ENCODE data around the gene WDR47.
"Not testable (repeated sequence)": the region's sequence is repeated elsewhere in the genome, so short reads cannot be mapped to it uniquely, and the experiment has no call there.

WDR47 gene

GRCh38 chr1:109069294-109069693, 27.4 kb upstream of the WDR47 start:
- H3K9me3 Mint-ChIP-seq = no peaks in the 10 kb centered on the region
- ATAC-seq (ENCODE audit: low read depth) = no peak
- no peak overlapping the region for H3K27ac Mint-ChIP-seq
- no peak for DNase-seq (ENCODE audit: low spot score in 2 of 2)
- H3K4me1 Mint-ChIP-seq = peaks cover 3% of the 10 kb centered on the region
- no peak overlapping the region for H3K4me3 Mint-ChIP-seq
- no peaks in the 10 kb centered on the region for H3K27me3 Mint-ChIP-seq
- H3K36me3 Mint-ChIP-seq = peaks cover 21% of the 10 kb centered on the region

GRCh38 chr1:109067883-109068282, 26.0 kb upstream of the WDR47 start:
- ATAC-seq (ENCODE audit: low read depth) (no peak), DNase-seq (ENCODE audit: low spot score in 2 of 2) (no peak)
- H3K27ac Mint-ChIP-seq = no peak overlapping the region
- H3K4me1 Mint-ChIP-seq = peaks cover 2% of the 10 kb centered on the region
- no peaks in the 10 kb centered on the region for H3K27me3 Mint-ChIP-seq
- no peak overlapping the region for H3K4me3 Mint-ChIP-seq
- H3K9me3 Mint-ChIP-seq = no peaks in the 10 kb centered on the region
- H3K36me3 Mint-ChIP-seq = peaks cover 19% of the 10 kb centered on the region

DNA sequence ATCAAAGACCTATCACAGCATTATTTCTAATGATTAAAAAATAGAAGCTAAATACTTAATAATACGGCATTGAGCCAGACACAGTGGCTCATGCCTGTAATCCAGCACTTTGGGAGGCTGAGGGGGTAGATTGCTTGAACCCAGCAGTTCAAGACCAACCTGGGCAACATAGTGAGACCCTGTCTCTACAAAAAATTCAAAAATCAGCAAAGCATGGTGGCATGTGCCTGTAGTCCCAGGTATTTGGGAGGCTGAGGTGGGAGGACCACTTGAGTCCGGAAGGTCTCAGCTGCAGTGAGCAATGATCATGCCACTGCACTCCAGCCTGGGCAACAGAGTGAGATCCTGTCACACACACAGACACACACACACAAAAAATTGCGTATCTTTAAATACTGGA, 23.2 kb upstream of the WDR47 start:
- DNase-seq (ENCODE audit: low spot score in 2 of 2) (no peak), ATAC-seq (ENCODE audit: low read depth) (no peak)
- no peaks in the 10 kb centered on the region for H3K4me1 Mint-ChIP-seq
- peaks cover 13% of the 10 kb centered on the region for H3K36me3 Mint-ChIP-seq
- no peak overlapping the region for H3K27ac Mint-ChIP-seq
- H3K27me3 Mint-ChIP-seq = no peaks in the 10 kb centered on the region
- H3K4me3 Mint-ChIP-seq = no peak overlapping the region
- no peaks in the 10 kb centered on the region for H3K9me3 Mint-ChIP-seq

DNA sequence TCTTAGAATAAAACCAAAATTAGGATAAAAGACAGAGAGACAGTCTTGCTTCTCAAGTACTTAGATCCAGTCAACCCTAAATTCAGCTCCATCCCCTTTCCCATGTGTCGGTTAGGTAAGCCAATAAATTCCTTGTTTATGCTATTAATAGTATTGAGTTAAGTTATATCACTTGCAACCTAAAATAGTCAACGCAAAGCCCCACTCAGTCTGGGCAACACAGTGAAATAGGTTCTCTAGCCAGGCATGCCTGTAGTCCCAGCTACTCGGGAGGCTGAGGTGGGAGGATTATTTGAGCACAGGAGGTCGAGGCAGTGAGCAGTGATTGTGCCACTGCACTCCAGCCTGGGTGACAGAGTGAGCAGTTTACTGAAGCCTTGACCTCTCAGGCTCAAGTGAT, 19.3 kb upstream of the WDR47 start:
- DNase-seq (ENCODE audit: low spot score in 2 of 2) = no peak
- no peak overlapping the region for H3K27ac Mint-ChIP-seq
- H3K4me3 Mint-ChIP-seq = no peak overlapping the region
- H3K9me3 Mint-ChIP-seq = no peaks in the 10 kb centered on the region
- peaks cover 2% of the 10 kb centered on the region for H3K27me3 Mint-ChIP-seq
- peaks cover 6% of the 10 kb centered on the region for H3K36me3 Mint-ChIP-seq
- H3K4me1 Mint-ChIP-seq = no peaks in the 10 kb centered on the region
- ATAC-seq (ENCODE audit: low read depth) = no peak

DNA sequence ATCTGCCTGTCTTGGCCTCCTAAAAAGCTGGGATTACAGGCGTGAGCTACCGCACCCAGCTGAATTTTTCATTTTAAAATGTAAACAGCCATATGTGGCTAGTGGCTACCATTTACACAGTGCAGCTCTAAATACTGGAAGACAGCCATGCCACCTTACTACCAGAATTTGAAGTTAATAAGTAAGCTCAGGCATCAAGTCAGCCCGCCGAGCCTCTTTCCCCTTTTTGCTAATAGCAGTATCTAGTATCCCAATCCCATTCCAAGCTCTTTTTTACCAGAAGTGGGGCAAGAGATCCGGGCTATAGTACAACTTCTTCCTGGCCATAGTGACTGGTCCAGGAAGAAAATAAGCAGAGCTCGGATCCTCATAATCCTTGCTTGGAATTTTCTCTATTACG, 18.8 kb upstream of the WDR47 start:
- H3K4me1 Mint-ChIP-seq = no peaks in the 10 kb centered on the region
- H3K36me3 Mint-ChIP-seq = peaks cover 6% of the 10 kb centered on the region
- ATAC-seq (ENCODE audit: low read depth) (no peak), DNase-seq (ENCODE audit: low spot score in 2 of 2) (no peak)
- H3K27ac Mint-ChIP-seq = no peak overlapping the region
- no peak overlapping the region for H3K4me3 Mint-ChIP-seq
- H3K9me3 Mint-ChIP-seq = no peaks in the 10 kb centered on the region
- H3K27me3 Mint-ChIP-seq = peaks cover 2% of the 10 kb centered on the region

DNA sequence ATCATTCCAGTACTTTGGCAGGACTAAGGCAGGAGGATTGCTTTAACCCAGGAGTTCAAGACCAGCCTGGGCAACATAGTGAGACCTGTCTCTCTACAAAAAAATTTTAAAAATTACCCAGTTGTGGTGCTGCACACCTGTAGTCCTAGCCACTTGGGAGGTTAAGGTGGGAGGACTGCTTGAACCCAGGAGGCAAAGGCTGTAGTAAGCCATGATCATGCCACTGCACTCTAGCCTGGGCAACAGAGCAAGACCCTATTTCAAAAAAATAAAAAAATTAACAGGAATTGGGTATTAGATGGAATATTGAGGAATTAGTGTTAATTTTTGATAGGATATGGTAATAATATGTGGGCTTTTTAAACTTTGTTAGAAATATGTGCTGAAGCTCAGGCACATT, 17.1 kb upstream of the WDR47 start:
- ATAC-seq (ENCODE audit: low read depth) (no peak), DNase-seq (ENCODE audit: low spot score in 2 of 2) (no peak)
- peaks cover 2% of the 10 kb centered on the region for H3K27me3 Mint-ChIP-seq
- no peak overlapping the region for H3K27ac Mint-ChIP-seq
- no peaks in the 10 kb centered on the region for H3K36me3 Mint-ChIP-seq
- no peaks in the 10 kb centered on the region for H3K4me1 Mint-ChIP-seq
- no peaks in the 10 kb centered on the region for H3K9me3 Mint-ChIP-seq
- no peak overlapping the region for H3K4me3 Mint-ChIP-seq

DNA sequence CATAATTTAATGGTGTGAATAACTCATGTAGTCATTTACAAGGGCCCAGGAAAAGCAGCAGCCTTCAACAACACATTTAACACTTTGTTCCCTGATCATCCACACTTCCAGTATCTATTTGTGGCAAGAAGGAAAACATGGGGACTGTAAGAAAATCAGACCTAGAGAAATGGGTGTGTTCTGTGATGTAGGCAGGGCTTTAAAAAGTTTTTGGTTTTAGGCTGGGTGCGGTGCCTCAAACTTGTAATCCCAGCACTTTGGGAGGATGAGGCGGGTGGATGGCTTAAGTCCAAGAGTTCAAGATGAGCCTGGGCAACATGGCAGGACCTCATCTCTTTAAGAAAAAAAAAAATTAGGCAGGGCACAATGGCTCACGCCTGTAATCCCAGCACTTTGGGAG, 14.2 kb upstream of the WDR47 start:
- no peaks in the 10 kb centered on the region for H3K9me3 Mint-ChIP-seq
- no peak overlapping the region for H3K4me3 Mint-ChIP-seq
- DNase-seq (ENCODE audit: low spot score in 2 of 2) = no peak
- no peak overlapping the region for H3K27ac Mint-ChIP-seq
- no peaks in the 10 kb centered on the region for H3K36me3 Mint-ChIP-seq
- no peak for ATAC-seq (ENCODE audit: low read depth)
- no peaks in the 10 kb centered on the region for H3K4me1 Mint-ChIP-seq
- peaks cover 2% of the 10 kb centered on the region for H3K27me3 Mint-ChIP-seq

DNA sequence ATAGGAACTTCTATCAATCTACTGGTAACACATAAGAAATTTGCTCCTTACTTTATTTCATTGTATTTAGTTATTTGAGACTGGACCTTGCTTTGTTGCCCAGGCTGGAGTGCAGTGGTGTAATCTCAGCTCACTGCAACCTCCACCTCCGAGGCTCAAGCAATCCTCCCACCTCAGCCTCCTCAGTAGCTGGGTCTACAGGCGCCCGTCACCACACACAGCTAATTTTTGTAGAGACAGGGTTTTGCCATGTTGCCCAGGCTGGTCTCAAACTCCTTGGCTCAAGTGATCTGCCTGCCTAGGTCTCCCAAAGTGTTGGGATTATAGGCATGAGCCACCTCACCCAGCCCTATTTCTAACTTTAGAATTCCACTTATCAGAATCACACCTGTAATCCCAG, 10.2 kb upstream of the WDR47 start:
- not testable (repeated sequence) for H3K4me3 Mint-ChIP-seq; H3K4me1 Mint-ChIP-seq; H3K9me3 Mint-ChIP-seq; H3K36me3 Mint-ChIP-seq; H3K27me3 Mint-ChIP-seq; DNase-seq (ENCODE audit: low spot score in 2 of 2); H3K27ac Mint-ChIP-seq; ATAC-seq (ENCODE audit: low read depth)

DNA sequence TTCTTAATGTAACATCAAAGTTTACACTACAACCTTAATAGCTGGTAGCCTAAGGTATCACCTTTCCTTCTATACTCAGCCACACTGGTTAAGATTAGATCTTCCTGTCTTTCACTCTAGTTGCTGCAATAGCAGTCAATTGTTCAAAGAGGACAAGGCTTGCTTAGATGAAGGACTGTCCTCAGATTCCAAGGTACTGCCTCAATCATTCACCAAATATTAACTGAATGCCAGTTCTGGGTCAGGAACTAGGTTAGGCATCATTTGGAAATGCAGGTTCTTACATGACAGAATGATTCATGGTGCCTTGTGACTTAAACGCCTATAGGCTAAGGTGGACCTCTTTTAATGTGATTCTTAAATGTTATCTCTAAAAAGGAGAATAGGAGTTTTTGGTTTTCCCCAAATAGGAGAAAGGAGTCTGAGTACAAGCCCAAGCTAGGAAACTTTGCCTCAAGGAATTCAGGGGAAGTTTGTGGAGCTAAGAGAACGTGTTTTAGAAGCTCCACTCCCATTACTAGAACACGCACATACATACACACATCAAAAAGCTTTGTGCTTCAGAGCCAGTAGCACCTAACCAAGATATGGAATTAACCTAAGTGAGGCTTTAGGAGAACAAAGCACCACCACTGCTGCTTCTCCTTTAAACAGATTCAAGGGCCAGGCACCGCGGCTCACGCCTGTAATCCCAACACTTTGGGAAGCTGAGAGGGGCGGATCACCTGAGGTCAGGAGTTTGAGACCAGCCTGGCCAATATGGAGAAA, 8.5 kb upstream of the WDR47 start:
- DNase-seq (ENCODE audit: low spot score in 2 of 2) = no peak
- Mint-ChIP-seq H3K27ac (no peak overlapping the region), H3K9me3 (no peaks in the 10 kb centered on the region), H3K36me3 (no peaks in the 10 kb centered on the region), H3K4me1 (no peaks in the 10 kb centered on the region), H3K27me3 (no peaks in the 10 kb centered on the region), H3K4me3 (no peak overlapping the region)
- no peak for ATAC-seq (ENCODE audit: low read depth)

GRCh38 chr1:109048335-109048734, 6.4 kb upstream of the WDR47 start:
- ATAC-seq (ENCODE audit: low read depth) (no peak), DNase-seq (ENCODE audit: low spot score in 2 of 2) (no peak)
- no peak overlapping the region for H3K27ac Mint-ChIP-seq
- H3K36me3 Mint-ChIP-seq = no peaks in the 10 kb centered on the region
- H3K9me3 Mint-ChIP-seq = no peaks in the 10 kb centered on the region
- no peaks in the 10 kb centered on the region for H3K4me1 Mint-ChIP-seq
- H3K27me3 Mint-ChIP-seq = no peaks in the 10 kb centered on the region
- H3K4me3 Mint-ChIP-seq = no peak overlapping the region

- no peak for ATAC-seq (ENCODE audit: low read depth)
- no peak overlapping the region for H3K4me3 Mint-ChIP-seq
- no peaks in the 10 kb centered on the region for H3K9me3 Mint-ChIP-seq
Measured at GRCh38 chr1:109047339-109047738, 5.4 kb upstream of the WDR47 start.

DNA sequence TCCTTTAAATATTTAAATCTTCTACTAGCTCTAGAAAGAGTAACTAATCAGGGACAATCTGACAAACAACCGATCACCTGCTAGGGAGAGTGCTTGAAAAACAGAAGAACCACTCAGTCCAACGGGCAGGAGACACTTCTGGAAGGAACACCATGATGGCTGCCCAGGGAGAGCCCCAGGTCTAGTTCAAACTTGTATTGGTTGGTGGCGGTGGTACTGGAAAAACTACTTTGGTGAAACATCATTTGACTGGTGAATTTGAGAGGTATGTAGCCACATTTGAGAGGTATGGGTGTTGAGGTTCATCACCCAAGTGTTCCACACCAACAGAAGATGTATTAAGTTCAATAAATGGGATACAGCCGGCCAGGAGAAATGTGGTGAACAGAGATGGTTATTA, 4.8 kb upstream of the WDR47 start:
- Mint-ChIP-seq H3K9me3 (no peaks in the 10 kb centered on the region), H3K4me3 (no peak overlapping the region), H3K4me1 (peaks cover 6% of the 10 kb centered on the region), H3K36me3 (no peaks in the 10 kb centered on the region), H3K27ac (no peak overlapping the region), H3K27me3 (no peaks in the 10 kb centered on the region)
- no peak for ATAC-seq (ENCODE audit: low read depth)
- DNase-seq (ENCODE audit: low spot score in 2 of 2) = no peak

More at GRCh38 chr1:109047339-109047738, 5.4 kb upstream of the WDR47 start:
- Mint-ChIP-seq H3K27ac (no peak overlapping the region), H3K36me3 (no peaks in the 10 kb centered on the region), H3K4me1 (peaks cover 3% of the 10 kb centered on the region), H3K27me3 (no peaks in the 10 kb centered on the region)
- no peak for DNase-seq (ENCODE audit: low spot score in 2 of 2)

- Mint-ChIP-seq H3K36me3 (no peaks in the 10 kb centered on the region), H3K27ac (no peak overlapping the region), H3K27me3 (no peaks in the 10 kb centered on the region), H3K9me3 (no peaks in the 10 kb centered on the region), H3K4me3 (no peak overlapping the region), H3K4me1 (peaks cover 9% of the 10 kb centered on the region)
- ATAC-seq (ENCODE audit: low read depth) (no peak), DNase-seq (ENCODE audit: low spot score in 2 of 2) (no peak)
Measured at GRCh38 chr1:109045595-109045994, 3.7 kb upstream of the WDR47 start.

DNA sequence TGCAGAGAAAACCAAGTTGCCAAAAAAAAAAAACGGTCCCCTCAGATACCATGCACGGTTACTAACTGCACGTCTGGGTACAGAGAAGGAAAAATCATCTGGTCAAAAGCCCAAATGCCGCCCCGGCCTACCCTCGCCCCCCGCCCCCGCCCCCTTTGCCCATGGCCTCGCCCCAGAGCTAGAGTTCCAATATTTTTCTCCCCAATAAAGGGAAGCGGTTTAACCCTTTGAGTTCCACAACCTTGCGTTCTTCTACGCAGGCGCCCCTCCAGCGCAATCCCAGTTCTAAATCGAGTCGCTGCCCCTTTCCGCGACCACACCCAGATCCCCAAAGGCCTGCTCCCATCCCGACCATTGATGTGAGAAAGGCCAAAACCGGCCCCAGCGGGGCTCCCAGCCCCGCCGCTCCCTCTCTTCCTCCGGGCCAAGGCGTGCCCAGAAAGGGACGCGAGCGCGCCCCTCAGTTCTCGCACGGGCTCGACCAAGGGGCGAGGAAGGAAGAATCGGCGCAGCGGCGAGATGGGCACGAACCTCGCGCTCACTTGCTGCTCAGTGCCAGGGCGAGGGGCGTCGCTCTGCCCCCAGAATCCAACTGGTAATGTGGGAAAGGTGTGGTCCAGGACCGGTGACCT, 797 bp downstream of the WDR47 start:
- peak in 1 of 2 donors; percentile 21 for DNase-seq (ENCODE audit: low spot score in 2 of 2)

GRCh38 chr1:109040627-109040988, 1.3 kb downstream of the WDR47 start:
- no peaks in the 10 kb centered on the region for H3K27me3 Mint-ChIP-seq

More for the DNA sequence above, 797 bp downstream of the WDR47 start:
- Mint-ChIP-seq H3K9me3 (no peaks in the 10 kb centered on the region), H3K4me1 (peaks cover 16% of the 10 kb centered on the region), H3K27me3 (no peaks in the 10 kb centered on the region), H3K36me3 (no peaks in the 10 kb centered on the region), H3K4me3 (peak overlapping the region; percentile 96), H3K27ac (peak overlapping the region; percentile 90)
- peak; percentile 3 for ATAC-seq (ENCODE audit: low read depth)

More at GRCh38 chr1:109040627-109040988, 1.3 kb downstream of the WDR47 start:
- peaks cover 16% of the 10 kb centered on the region for H3K4me1 Mint-ChIP-seq
- no peaks in the 10 kb centered on the region for H3K9me3 Mint-ChIP-seq
- H3K4me3 Mint-ChIP-seq = peak overlapping the region; percentile 96
- no peaks in the 10 kb centered on the region for H3K36me3 Mint-ChIP-seq
- peak overlapping the region; percentile 90 for H3K27ac Mint-ChIP-seq
- DNase-seq (ENCODE audit: low spot score in 2 of 2) = no peak
- ATAC-seq (ENCODE audit: low read depth) = no peak

All from memory B cell (primary cell).